ENCODE results near the gene LILRA6.

DNA sequence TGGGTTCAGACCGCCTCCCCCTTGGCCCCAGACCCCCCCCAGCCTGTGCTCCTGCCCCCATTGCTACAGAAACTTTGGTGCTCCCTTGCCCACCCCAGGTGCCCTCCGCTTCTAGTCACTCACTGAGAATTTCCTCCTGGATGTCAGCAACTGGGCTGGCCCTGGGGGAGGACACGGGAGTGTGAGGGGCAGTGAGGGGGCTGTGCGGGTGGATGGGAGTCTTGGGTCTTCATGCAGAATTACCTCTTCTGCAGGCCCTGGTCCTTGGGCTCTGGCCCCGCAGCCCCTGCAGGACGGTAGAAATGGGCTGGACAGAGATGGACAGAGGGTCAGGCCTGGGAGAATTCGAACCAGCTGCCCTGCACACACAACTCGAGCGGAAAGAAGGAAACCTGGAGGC is 9.7 kb upstream of the LILRA6 start:
- TF ChIP-seq, protein P1, sequence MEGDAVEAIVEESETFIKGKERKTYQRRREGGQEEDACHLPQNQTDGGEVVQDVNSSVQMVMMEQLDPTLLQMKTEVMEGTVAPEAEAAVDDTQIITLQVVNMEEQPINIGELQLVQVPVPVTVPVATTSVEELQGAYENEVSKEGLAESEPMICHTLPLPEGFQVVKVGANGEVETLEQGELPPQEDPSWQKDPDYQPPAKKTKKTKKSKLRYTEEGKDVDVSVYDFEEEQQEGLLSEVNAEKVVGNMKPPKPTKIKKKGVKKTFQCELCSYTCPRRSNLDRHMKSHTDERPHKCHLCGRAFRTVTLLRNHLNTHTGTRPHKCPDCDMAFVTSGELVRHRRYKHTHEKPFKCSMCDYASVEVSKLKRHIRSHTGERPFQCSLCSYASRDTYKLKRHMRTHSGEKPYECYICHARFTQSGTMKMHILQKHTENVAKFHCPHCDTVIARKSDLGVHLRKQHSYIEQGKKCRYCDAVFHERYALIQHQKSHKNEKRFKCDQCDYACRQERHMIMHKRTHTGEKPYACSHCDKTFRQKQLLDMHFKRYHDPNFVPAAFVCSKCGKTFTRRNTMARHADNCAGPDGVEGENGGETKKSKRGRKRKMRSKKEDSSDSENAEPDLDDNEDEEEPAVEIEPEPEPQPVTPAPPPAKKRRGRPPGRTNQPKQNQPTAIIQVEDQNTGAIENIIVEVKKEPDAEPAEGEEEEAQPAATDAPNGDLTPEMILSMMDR (IDR thresholded peaks at IDR 0.05), result no peak
- TF ChIP-seq POLR2A (IDR thresholded peaks at IDR 0.05), result no peak

All from body of pancreas (tissue), 4 donors.